Naive thymus-derived CD8-positive, alpha-beta T cell (primary cell): ENCODE data around the gene CFAP58. TPM values are rescaled to one million over a fixed set of nuclear protein-coding genes. Genes with fewer than 3 reads are reported as not detected.
A peak's percentile ranks its signal among the peaks of the same experiment; 100 is the strongest.

Source experiments
- ATAC-seq, 2 donors: fragments of 150-1000 bp; cut with Tn5 transposase in 1 of 2; sonication (Bioruptor Pico), chemical (Tn5 transposase) in 1 of 2; 1 replicate in 1 of 2; 2 replicates in 1 of 2; pipeline ENCODE4 v1.10.0; 2021; ENCODE audit warnings: mild to moderate bottlenecking in 2 of 2, moderate library complexity in 2 of 2
- POLR2A ChIA-PET: fragments of 350-600 bp; sonication (Branson Sonifier 250); formaldehyde crosslinking; loops from one replicate; lab custom pipeline; 2021; ENCODE audit warnings: antibody characterized with exemption; lab: Charles Lee
- DNase-seq, 10 donors: peaks; one replicate each; pipeline versions ENCODE4 v3.0.0 to v3.0.0-alpha.2; 2020 to 2022
- H3K27ac Mint-ChIP-seq, 10 donors: one replicate each; pipeline ENCODE4 v1.8.0; 2020 to 2022; ENCODE audit warnings: mild to moderate bottlenecking in 10 of 10, mixed read lengths in 10 of 10, moderate library complexity in 4 of 10, inconsistent platforms in 1 of 10
- H3K27me3 Mint-ChIP-seq, 5 donors: one replicate each; pipeline ENCODE4 v1.8.0; 2021 to 2022; ENCODE audit warnings: mixed read lengths in 5 of 5
- H3K36me3 Mint-ChIP-seq, 3 donors: one replicate each; pipeline ENCODE4 v1.8.0; 2020 to 2022; ENCODE audit warnings: mixed read lengths in 3 of 3, mild to moderate bottlenecking in 2 of 3, inconsistent platforms in 1 of 3
- H3K4me1 Mint-ChIP-seq, 4 donors: one replicate each; pipeline ENCODE4 v1.8.0; 2021 to 2022; ENCODE audit warnings: mixed read lengths in 4 of 4
- H3K4me3 Mint-ChIP-seq, 10 donors: one replicate each; pipeline ENCODE4 v1.8.0; 2020 to 2022; ENCODE audit warnings: mild to moderate bottlenecking in 10 of 10, mixed read lengths in 10 of 10, moderate library complexity in 6 of 10, inconsistent platforms in 1 of 10
- H3K9me3 Mint-ChIP-seq, 9 donors: one replicate each; pipeline ENCODE4 v1.8.0; 2020 to 2022; ENCODE audit warnings: mixed read lengths in 9 of 9, mild to moderate bottlenecking in 3 of 9, inconsistent platforms in 1 of 9, moderate library complexity in 1 of 9
- polyA plus RNA-seq, 3 donors: library from polyadenylated mRNA; unstranded; fragments of 300-500 nt; fragmentation: Illumina TruSeq; gene quantifications; one replicate each; pipeline ENCODE4 v1.2.3, GENCODE V29; 2021
- total RNA-seq, 8 experiments: library from RNA in 2 of 8; stranded (reverse) in 2 of 8; gene quantifications; one replicate each; pipeline ENCODE4 v1.2.3 and lab custom pipeline; 2021 to 2026

CFAP58 gene
- total and polyA plus RNA-seq, 5 experiments from 2014 or later, result not detected

DNA sequence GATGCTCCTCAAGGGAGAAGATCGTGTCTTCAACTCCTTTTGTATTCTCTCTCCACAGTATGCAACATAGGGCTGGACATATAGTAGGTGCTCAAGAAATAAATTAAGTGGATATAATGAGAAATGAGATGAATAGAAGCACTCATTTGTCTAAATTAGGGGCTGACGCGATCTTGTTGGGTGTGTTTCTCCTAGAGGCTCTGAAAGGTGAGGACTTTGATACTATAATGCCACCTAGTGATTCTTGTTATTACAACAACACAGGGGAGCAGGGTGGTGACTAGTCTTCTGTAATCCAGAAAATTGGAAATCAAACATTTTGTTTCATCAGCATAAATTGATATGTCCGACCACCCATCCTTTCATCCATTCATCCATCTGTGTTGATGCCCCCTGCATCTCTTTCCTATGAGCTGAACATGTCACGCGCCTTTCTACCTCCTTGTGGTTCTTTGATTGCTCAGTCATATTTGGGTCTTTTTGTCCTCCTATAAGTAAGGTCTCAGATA is 3.5 kb upstream of the CFAP58 start:
- peaks cover 8 to 23% (median 18%) of the 10 kb centered on the region in 4 donors for H3K4me1 Mint-ChIP-seq
- H3K9me3 Mint-ChIP-seq, result peaks cover 0 to 8% (median 0%) of the 10 kb centered on the region in 9 donors
- H3K36me3 Mint-ChIP-seq, result no peaks in the 10 kb centered on the region
- no peaks in the 10 kb centered on the region for H3K27me3 Mint-ChIP-seq
- no peak overlapping the region for H3K4me3 Mint-ChIP-seq
- peak; percentile 68 to 77 for ATAC-seq
- POLR2A ChIA-PET, result interaction anchor here (0.8 to 4.0 kb wide), 4 partner anchors 11 to 59 kb away, joined by 3 to 24 read pairs (median 12); partner anchors contain the start of gene ITPRIP
- DNase-seq, result peak in 6 of 10 donors; percentile 35 to 78 (median 74)
- H3K27ac Mint-ChIP-seq, result no peak overlapping the region

DNA sequence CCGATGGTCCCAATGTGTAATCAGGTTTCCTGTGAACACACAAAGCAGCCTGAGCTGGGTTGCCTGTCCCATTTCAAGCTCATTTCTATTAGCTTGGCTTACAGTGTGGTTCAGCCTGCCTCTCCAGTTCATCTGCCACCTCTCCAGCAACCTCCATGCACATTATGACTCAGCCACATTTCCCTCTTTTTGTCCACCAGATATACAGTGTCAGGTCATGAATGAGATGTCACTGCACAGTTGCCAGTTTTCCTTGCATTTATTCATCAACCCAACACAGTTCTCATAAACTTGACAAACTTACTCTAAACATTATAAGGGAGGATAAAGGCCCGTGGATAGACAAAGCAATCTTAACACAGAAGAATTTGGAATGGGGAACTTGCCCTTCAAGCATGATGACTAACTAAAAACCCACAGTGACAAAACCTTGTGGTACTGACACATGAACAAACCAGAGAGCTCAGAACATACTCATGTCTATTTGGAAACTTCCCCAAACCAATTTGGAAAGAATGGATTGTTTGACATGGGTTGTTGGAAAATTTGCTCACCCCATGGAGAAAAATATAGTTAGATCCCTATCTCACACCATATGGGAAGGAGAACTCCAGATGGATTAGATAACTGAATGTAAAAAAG is 2.5 kb upstream of the CFAP58 start:
- Mint-ChIP-seq H3K9me3 (no peaks in the 10 kb centered on the region), H3K4me3 (peak overlapping the region in 2 of 10 donors; percentile 13 to 30), H3K27ac (peak overlapping the region in 3 of 10 donors; percentile 28 to 56 (median 30)), H3K36me3 (no peaks in the 10 kb centered on the region), H3K27me3 (no peaks in the 10 kb centered on the region), H3K4me1 (peaks cover 4 to 14% (median 9%) of the 10 kb centered on the region in 4 donors)
- DNase-seq (no peak), ATAC-seq (no peak)
- POLR2A ChIA-PET, result interaction anchor here (0.6 to 4.0 kb wide), 3 partner anchors 12 to 47 kb away, joined by 3 to 24 read pairs (median 19); partner anchors contain the start of gene ITPRIP

DNA sequence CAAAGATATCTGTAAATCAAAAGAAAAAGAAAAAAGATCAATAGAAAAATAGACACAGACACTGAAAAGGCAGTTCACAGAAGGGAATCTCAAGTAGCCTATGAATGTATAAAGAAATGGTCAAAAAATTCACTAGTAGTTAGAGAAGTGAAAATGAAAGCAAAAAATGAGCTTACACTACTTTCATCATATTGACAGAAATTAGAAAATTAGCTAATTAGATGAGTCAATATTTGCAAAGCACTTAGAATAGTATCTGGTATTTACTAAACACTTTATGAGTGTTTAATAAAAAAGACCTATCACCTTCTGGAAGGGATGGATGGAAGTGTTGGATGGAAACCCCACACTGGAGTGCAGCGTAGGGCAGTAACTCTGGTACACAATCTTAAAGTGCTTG is 1.7 kb upstream of the CFAP58 start:
- Mint-ChIP-seq H3K9me3 (no peaks in the 10 kb centered on the region), H3K36me3 (no peaks in the 10 kb centered on the region), H3K27ac (peak overlapping the region in 2 of 10 donors; percentile 30 to 32), H3K4me1 (peaks cover 4 to 10% (median 6%) of the 10 kb centered on the region in 4 donors), H3K4me3 (peak overlapping the region in 2 of 10 donors; percentile 20 to 35), H3K27me3 (no peaks in the 10 kb centered on the region)
- POLR2A ChIA-PET, result interaction anchor here (3.4 to 4.0 kb wide), 2 partner anchors 13 to 46 kb away, joined by 19 to 24 read pairs; partner anchors contain the start of gene ITPRIP
- no peak for DNase-seq
- no peak for ATAC-seq

DNA sequence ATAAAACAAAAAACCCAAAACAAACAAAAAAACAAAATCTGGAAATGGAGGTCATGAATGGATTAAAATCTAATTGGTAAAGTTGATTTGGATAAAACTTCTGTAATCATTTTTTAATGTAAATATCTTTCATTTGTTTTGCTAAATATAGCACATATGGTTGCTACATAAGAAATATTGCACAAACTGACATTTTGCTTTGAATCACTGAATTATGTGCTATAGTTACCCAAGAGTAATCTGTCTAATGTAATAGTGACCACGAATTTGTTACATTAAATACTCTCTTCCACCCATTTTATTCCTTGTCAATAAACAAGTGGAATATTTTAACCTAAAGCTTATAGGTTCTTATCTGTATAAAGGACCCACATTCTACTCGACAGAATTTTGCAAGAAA is 6.2 kb downstream of the CFAP58 start:
- ATAC-seq, result no peak
- H3K4me1 Mint-ChIP-seq, result no peaks in the 10 kb centered on the region
- no peak for DNase-seq
- H3K4me3 Mint-ChIP-seq, result no peak overlapping the region
- POLR2A ChIA-PET, result no interaction called here
- no peaks in the 10 kb centered on the region for H3K36me3 Mint-ChIP-seq
- H3K9me3 Mint-ChIP-seq, result peaks cover 0 to 5% (median 0%) of the 10 kb centered on the region in 9 donors
- H3K27ac Mint-ChIP-seq, result no peak overlapping the region
- peaks cover 9 to 22% (median 16%) of the 10 kb centered on the region in 5 donors for H3K27me3 Mint-ChIP-seq

DNA sequence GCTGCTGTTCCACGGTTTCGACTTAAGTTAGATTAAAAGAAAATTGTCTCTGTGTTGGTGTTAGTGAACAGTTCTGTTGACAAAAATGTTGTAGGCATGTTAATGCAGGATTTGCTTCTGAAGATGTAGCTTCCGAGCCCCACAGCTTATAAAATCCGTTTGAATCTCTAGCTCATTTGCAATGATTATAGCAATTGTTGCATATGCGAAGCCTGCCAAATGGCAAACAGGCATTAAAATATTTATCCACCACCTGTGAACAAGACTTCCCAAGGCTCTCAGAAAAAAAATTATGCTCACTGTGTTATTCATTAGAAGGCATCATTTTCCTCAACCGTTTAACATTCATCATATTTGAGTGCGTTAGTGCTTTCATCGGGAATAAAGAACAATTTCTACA is 14.3 kb downstream of the CFAP58 start:
- ATAC-seq (no peak), DNase-seq (no peak)
- no peak overlapping the region for H3K4me3 Mint-ChIP-seq
- peaks cover 0 to 5% (median 4%) of the 10 kb centered on the region in 3 donors for H3K36me3 Mint-ChIP-seq
- POLR2A ChIA-PET, result no interaction called here
- H3K4me1 Mint-ChIP-seq, result no peaks in the 10 kb centered on the region
- peaks cover 13 to 72% (median 19%) of the 10 kb centered on the region in 5 donors for H3K27me3 Mint-ChIP-seq
- peaks cover 0 to 8% (median 2%) of the 10 kb centered on the region in 9 donors for H3K9me3 Mint-ChIP-seq
- no peak overlapping the region for H3K27ac Mint-ChIP-seq

DNA sequence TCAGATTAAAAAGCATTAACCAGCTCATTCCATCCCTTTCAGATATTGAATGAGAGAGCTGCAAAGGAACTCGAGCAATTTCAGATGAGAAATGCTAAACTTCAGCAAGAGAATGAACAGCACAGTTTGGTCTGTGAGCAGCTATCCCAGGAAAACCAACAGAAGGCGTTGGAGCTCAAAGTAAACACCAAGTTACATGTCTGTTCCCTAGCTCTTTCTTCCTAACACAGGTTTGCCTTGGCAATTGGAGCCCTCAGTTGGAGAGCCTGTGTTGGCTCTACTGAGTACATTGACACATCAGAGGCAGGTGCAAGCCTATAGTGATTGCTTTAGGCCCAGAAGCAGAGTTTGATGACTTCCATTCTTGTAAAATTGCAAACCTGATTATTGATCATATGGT is 14.7 kb downstream of the CFAP58 start:
- Mint-ChIP-seq H3K9me3 (peaks cover 0 to 8% (median 2%) of the 10 kb centered on the region in 9 donors), H3K27me3 (peaks cover 10 to 69% (median 18%) of the 10 kb centered on the region in 5 donors), H3K4me1 (no peaks in the 10 kb centered on the region), H3K4me3 (no peak overlapping the region), H3K27ac (no peak overlapping the region), H3K36me3 (peaks cover 0 to 5% (median 4%) of the 10 kb centered on the region in 3 donors)
- no peak for DNase-seq
- ATAC-seq, result no peak
- POLR2A ChIA-PET, result no interaction called here

DNA sequence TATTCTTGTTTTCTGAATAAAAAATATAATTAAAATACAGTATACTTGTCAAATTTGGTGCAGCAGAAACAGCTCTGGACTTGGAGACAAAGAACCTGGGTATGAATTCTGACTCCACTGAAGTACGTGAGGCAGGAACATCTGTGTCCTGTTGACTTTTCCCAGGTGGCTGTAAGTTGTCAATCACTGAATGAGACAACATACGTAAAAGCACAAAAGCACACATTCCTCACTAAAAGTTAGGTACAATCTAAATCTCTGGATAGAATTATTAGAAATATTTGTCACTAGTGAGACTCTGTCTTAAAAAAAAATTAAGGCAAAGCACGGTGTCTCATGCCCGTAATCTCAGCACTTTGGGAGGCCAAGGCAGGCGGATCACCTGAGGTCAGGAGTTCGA is 18.1 kb downstream of the CFAP58 start:
- ATAC-seq (no peak), DNase-seq (no peak)
- Mint-ChIP-seq H3K36me3 (peaks cover 0 to 4% (median 3%) of the 10 kb centered on the region in 3 donors), H3K4me1 (no peaks in the 10 kb centered on the region), H3K9me3 (peaks cover 0 to 8% (median 2%) of the 10 kb centered on the region in 9 donors), H3K4me3 (no peak overlapping the region), H3K27ac (no peak overlapping the region), H3K27me3 (peaks cover 6 to 62% (median 13%) of the 10 kb centered on the region in 5 donors)
- POLR2A ChIA-PET, result no interaction called here

DNA sequence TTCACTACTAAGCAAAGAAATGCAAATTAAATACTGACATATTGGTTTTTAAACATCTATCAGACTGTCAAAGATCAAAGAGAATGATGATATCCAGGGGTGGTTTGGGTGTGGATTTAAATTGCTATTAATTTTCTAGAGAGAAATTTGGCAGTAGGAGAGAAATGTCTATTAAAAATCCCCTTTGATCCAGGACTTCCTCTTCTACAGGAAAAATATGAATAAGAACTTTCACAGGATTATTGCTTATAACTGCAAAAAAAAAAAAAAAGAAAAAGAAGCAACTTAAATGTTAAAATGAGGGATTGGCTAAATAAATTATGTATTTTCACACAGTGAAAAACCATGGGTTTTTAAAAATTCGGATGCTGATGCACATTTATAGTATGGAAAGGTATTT is 21.0 kb downstream of the CFAP58 start:
- H3K4me1 Mint-ChIP-seq, result no peaks in the 10 kb centered on the region
- H3K27ac Mint-ChIP-seq, result no peak overlapping the region
- no peak overlapping the region for H3K4me3 Mint-ChIP-seq
- peaks cover 7 to 41% (median 14%) of the 10 kb centered on the region in 5 donors for H3K27me3 Mint-ChIP-seq
- POLR2A ChIA-PET, result no interaction called here
- DNase-seq (no peak), ATAC-seq (no peak)
- peaks cover 0 to 4% (median 3%) of the 10 kb centered on the region in 3 donors for H3K36me3 Mint-ChIP-seq
- H3K9me3 Mint-ChIP-seq, result peaks cover 0 to 8% (median 2%) of the 10 kb centered on the region in 9 donors

DNA sequence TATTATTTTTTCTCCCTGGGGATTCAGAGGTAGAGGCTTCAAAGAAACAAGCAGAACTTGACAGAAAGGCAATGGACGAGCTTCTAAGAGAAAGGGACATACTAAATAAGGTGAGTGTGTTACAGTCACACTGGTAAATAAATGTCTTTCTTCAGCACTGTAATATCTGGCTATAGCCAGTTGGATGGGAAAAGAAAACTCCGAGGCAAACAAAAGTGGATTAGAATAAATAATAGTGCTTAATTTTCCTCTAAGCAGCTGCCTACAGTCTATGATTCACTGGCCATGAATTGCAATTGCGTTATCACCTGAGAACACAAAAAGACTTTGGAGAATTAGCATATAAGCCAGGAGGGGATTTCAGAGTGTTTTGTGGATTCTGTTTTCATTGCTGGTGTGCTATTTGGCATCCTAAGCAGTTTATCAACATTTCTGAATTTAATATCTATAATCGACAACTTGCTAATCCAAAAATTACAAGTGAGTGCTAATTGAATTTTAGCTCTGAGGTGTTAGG is 23.2 kb downstream of the CFAP58 start:
- Mint-ChIP-seq H3K36me3 (peaks cover 0 to under 1% (median 0%) of the 10 kb centered on the region in 3 donors), H3K9me3 (peaks cover 0 to 1% (median 0%) of the 10 kb centered on the region in 9 donors), H3K27ac (no peak overlapping the region), H3K4me1 (no peaks in the 10 kb centered on the region), H3K27me3 (peaks cover 12 to 29% (median 13%) of the 10 kb centered on the region in 5 donors), H3K4me3 (no peak overlapping the region)
- DNase-seq, result no peak
- no peak for ATAC-seq
- POLR2A ChIA-PET, result no interaction called here

DNA sequence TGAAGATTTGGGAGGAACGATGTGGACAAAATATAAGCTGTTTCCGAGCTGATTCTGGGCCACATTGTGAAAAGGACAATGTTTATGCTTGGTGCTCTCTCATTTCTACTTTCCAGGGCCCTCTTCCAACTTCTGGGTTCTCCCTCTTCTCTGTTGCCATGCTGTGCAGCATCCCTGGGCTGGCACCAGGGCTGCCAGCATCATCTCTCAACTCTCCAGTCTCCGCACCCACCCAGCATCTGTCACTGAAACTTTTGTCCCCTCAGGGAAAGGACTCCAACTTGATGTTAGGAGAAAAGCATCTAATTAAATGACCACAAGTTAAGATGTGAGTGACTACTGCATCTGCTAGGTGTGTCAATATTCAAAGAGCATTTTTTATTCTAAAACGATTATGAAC is 26.7 kb downstream of the CFAP58 start:
- Mint-ChIP-seq H3K9me3 (no peaks in the 10 kb centered on the region), H3K27me3 (peaks cover 12 to 21% (median 17%) of the 10 kb centered on the region in 5 donors)

DNA sequence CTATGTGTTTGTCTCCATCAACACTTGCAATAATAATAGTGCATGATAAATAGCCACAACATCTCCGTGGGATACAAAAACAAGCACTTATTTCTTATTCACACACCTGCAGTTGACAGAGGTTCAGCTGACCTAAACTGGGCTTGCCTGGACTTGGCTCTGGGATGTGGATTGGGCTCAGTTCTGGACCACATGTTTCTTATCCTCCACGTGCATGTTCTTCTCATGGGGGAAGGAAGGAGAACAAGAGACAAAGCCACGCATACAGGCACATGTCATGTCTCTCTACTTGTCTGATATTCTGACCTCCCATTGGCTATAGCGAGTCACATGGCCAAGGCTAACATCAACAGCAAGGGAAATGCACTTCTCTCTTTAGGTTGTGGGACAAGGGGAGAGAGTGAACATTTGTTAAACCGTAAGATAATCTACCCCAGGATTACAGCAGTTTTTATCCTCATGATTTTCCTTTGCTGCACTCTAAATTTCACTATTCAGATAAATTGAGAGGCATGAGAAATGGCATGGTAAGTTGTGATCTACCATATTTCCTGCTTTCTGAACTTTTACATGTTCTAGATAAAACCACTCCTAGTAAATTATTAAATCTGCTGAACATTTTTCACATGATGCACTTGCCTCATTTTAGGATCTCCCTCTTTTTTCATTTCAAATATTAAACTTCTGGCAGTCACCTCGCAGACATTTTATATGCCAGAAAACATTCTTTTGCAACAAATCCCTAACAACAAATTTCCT is 33.7 kb downstream of the CFAP58 start:
- Mint-ChIP-seq H3K27me3 (peaks cover 2 to 17% (median 10%) of the 10 kb centered on the region in 5 donors), H3K36me3 (no peaks in the 10 kb centered on the region), H3K4me3 (peak overlapping the region in 3 of 10 donors; percentile 0 to 68 (median 49)), H3K27ac (peak overlapping the region in 3 of 10 donors; percentile 5 to 60 (median 34)), H3K4me1 (peaks cover 9 to 18% (median 13%) of the 10 kb centered on the region in 4 donors), H3K9me3 (no peaks in the 10 kb centered on the region)
- DNase-seq (peak in 1 of 10 donors; percentile 11), ATAC-seq (peak in 1 of 2 donors; percentile 67)
- POLR2A ChIA-PET, result no interaction called here

More for the DNA sequence above, 26.7 kb downstream of the CFAP58 start:
- Mint-ChIP-seq H3K4me3 (no peak overlapping the region), H3K36me3 (no peaks in the 10 kb centered on the region), H3K27ac (no peak overlapping the region), H3K4me1 (peaks cover 0 to 2% (median 0%) of the 10 kb centered on the region in 4 donors)
- DNase-seq, result no peak
- POLR2A ChIA-PET, result no interaction called here
- no peak for ATAC-seq

DNA sequence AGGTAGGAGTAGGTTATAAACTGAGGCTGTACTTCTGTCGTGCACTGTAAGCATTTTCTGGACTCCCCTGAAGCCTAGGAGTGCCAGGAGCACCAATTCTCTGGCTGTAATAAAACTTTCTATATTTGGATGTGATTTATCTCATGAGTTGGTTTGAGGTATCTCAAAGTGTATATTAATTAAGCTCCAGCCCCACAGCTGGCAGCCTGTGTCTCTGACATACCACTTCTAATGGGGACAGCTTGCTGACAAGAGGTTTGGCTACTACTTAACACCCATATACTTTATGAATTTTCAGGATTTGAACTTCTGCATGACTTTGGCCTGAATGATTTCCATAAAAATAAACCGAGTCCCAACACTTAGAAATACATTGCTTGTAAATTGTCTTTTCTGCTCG is 35.2 kb downstream of the CFAP58 start:
- no peak for ATAC-seq
- peaks cover 9 to 18% (median 13%) of the 10 kb centered on the region in 4 donors for H3K4me1 Mint-ChIP-seq
- peaks cover 0 to 17% (median 14%) of the 10 kb centered on the region in 5 donors for H3K27me3 Mint-ChIP-seq
- POLR2A ChIA-PET, result no interaction called here
- H3K9me3 Mint-ChIP-seq, result no peaks in the 10 kb centered on the region
- no peak overlapping the region for H3K27ac Mint-ChIP-seq
- DNase-seq, result no peak
- no peak overlapping the region for H3K4me3 Mint-ChIP-seq
- H3K36me3 Mint-ChIP-seq, result no peaks in the 10 kb centered on the region
